NCI-H2029 (cell line): ENCODE results near the gene GBP1.

Experiments
- DNase-seq: peaks from one replicate; lab custom pipeline; 2025; lab: John Stamatoyannopoulos, UW

Gene GBP1

GRCh38 chr1:89005286-89006151 is 59.5 kb downstream of the GBP1 start:
- DNase-seq = no peak
